HepG2 (cell line): ENCODE data around the gene IQGAP2. TPM values are rescaled to one million over a fixed set of nuclear protein-coding genes. Genes with fewer than 3 reads are reported as not detected.

Experiments
- DPF2 ChIP-seq: sonication (generic); formaldehyde crosslinking; IDR thresholded peaks from 2 replicates; pipeline ENCODE4 v1.4.0; 2020; ENCODE audit warnings: mild to moderate bottlenecking, low read depth, missing genetic modification reagents, borderline replicate concordance
- MED1 ChIP-seq: sonication (generic); formaldehyde crosslinking; IDR thresholded peaks from 2 replicates; pipeline ENCODE4 v1.4.0; 2020; ENCODE audit warnings: missing genetic modification reagents
- POGZ ChIP-seq: sonication (generic); formaldehyde crosslinking; IDR thresholded peaks from 2 replicates; pipeline ENCODE4 v1.4.0; 2020; ENCODE audit warnings: mild to moderate bottlenecking, missing genetic modification reagents
- SALL1 ChIP-seq: sonication (generic); formaldehyde crosslinking; IDR thresholded peaks from 2 replicates; pipeline ENCODE4 v1.8.0; 2022; ENCODE audit warnings: mild to moderate bottlenecking, missing genetic modification reagents
- SKI ChIP-seq: fragments of 450-650 bp; IDR thresholded peaks from one replicate; pipeline ENCODE4 v1.6.1; 2018; ENCODE audit warnings: mild to moderate bottlenecking; ENCODE audit not compliant: partially characterized antibody
- SRSF9 ChIP-seq: fragments of 200-400 bp; formaldehyde crosslinking; IDR thresholded peaks from 2 replicates; pipeline ENCODE4 v1.6.1; 2018; ENCODE audit warnings: borderline replicate concordance, mild to moderate bottlenecking, low read depth, low read length; ENCODE audit not compliant: insufficient read depth, poor library complexity, severe bottlenecking
- ZMYM3 ChIP-seq: sonication (generic); formaldehyde crosslinking; IDR thresholded peaks from 2 replicates; pipeline ENCODE4 v1.5.1; 2020; ENCODE audit warnings: mild to moderate bottlenecking, missing genetic modification reagents
- ZNF441 ChIP-seq: sonication (generic); formaldehyde crosslinking; IDR thresholded peaks from 2 replicates; pipeline ENCODE4 v1.7.0; 2021; ENCODE audit warnings: missing genetic modification reagents, borderline replicate concordance
- ZNF703 ChIP-seq: sonication (generic); formaldehyde crosslinking; IDR thresholded peaks from 2 replicates; pipeline ENCODE4 v1.5.1; 2020; ENCODE audit warnings: missing genetic modification reagents, mild to moderate bottlenecking, moderate library complexity, borderline replicate concordance
- ZNF749 ChIP-seq: sonication (generic); formaldehyde crosslinking; IDR thresholded peaks from 2 replicates; pipeline ENCODE4 v1.8.0; 2022; ENCODE audit warnings: mild to moderate bottlenecking, missing genetic modification reagents, moderate library complexity, borderline replicate concordance
- ZNF841 ChIP-seq: sonication (generic); formaldehyde crosslinking; IDR thresholded peaks from 2 replicates; pipeline ENCODE4 v1.8.1; 2023; ENCODE audit warnings: missing genetic modification reagents, borderline replicate concordance
- ZSCAN29 ChIP-seq: sonication (generic); formaldehyde crosslinking; conservative IDR thresholded peaks from 2 replicates; pipeline ENCODE4 v1.4.0; 2020; ENCODE audit warnings: mild to moderate bottlenecking, missing genetic modification reagents
- polyA plus RNA-seq, 8 experiments: library from polyadenylated mRNA; depleted of rRNA in 3 of 8; stranded (reverse) in 7 of 8; unstranded in 1 of 8; fragments of >200 nt; fragmentation: Illumina TruSeq in 4 of 8; extraction: Trizol in 4 of 8; gene quantifications; 2 replicates each; pipeline versions ENCODE4 v1.2.1 to v1.2.3, GENCODE V29; 2011 to 2016; ENCODE audit warnings: low read depth in 4 of 8, missing spikeins in 1 of 8, mixed read lengths in 1 of 8; ENCODE audit not compliant: insufficient read depth in 1 of 8
- total RNA-seq, 5 experiments: library from RNA; depleted of rRNA; stranded (reverse); fragments of >200 nt; fragmentation: Illumina TruSeq; extraction: Trizol; gene quantifications; 2 replicates each; pipeline ENCODE4 v1.2.3, GENCODE V29; 2016; ENCODE audit warnings: low read depth in 1 of 5
- TF ChIP-seq, protein P1 (sequence below): sonication (generic); formaldehyde crosslinking; IDR thresholded peaks from 2 replicates; pipeline ENCODE4 v1.4.0; 2020; ENCODE audit warnings: missing genetic modification reagents, mild to moderate bottlenecking, borderline replicate concordance
- TF ChIP-seq, protein P2 (sequence below): sonication (generic); formaldehyde crosslinking; IDR thresholded peaks from 2 replicates; pipeline ENCODE4 v1.5.1; 2020; ENCODE audit warnings: mild to moderate bottlenecking, missing genetic modification reagents
- TF ChIP-seq, protein P3 (sequence below): sonication (generic); IDR thresholded peaks from 2 replicates; pipeline ENCODE4 v1.6.1; 2016; ENCODE audit warnings: low read depth, borderline replicate concordance
- TF ChIP-seq, protein P4 (sequence below): IDR thresholded peaks from 2 replicates; pipeline ENCODE4 v1.6.1; 2016; ENCODE audit warnings: mild to moderate bottlenecking
- TF ChIP-seq, protein P5 (sequence below): sonication (generic); formaldehyde crosslinking; IDR thresholded peaks from 2 replicates; pipeline ENCODE4 v1.4.0; 2020; ENCODE audit warnings: mild to moderate bottlenecking, missing genetic modification reagents
- TF ChIP-seq, protein P6 (sequence below): IDR thresholded peaks from 2 replicates; pipeline ENCODE4 v1.6.1; 2018; ENCODE audit warnings: missing genetic modification reagents, mild to moderate bottlenecking, missing compliant biosample characterization

IQGAP2 gene
- total and polyA plus RNA-seq, 2 of the 13 experiments (the other 11 are each of a cell fraction or from before 2014, with no cell fraction given), result 35.2 to 83.3 TPM

DNA sequence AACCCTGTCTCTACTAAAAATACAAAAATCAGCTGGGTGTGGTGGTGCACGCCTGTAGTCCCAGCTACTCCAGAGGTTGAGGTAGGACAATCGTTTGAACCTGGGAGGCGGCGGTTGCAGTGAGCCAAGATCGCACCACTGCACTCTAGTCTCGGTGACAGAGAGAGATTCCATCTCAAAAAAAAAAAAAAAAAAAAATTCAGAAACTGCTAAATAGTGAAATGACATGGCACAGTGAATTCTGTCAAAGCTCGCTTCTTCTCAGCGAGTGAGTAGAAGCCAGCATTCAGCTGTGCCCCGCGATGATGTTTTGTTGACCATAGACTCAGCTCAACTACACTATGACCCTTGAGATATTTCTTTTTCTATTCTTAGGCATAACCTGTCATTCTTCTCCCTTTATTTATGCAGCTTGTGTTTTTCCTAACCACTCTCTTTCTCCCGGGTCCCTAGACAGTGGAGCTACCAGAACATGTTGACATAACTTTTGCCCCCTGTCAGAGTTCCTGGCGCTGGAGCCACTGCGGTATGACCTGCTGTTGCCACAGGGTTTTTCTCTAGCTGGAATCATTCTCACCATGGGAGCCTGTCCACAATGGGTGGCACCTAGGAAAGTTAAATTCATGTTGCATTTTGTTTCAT lies 13.5 kb upstream of the IQGAP2 start (continued):
- TF ChIP-seq DPF2 (peak; percentile 63), ZNF749 (CRISPR knock-in tag) (no peak), MED1 (CRISPR knock-in tag) (peak; percentile 60), SKI (peak; percentile 70), SALL1 (CRISPR knock-in tag) (peak; percentile 87), SRSF9 (no peak), POGZ (CRISPR knock-in tag) (peak; percentile 51), ZNF841 (CRISPR knock-in tag) (no peak), ZMYM3 (CRISPR knock-in tag) (peak; percentile 70), ZSCAN29 (0 out of 2 replicates have a peak, but pooled peaks have one; percentile 55), ZNF441 (CRISPR knock-in tag) (0 out of 2 replicates have a peak, but pooled peaks have one; percentile 37), ZNF703 (no peak)
- TF ChIP-seq, protein P1, sequence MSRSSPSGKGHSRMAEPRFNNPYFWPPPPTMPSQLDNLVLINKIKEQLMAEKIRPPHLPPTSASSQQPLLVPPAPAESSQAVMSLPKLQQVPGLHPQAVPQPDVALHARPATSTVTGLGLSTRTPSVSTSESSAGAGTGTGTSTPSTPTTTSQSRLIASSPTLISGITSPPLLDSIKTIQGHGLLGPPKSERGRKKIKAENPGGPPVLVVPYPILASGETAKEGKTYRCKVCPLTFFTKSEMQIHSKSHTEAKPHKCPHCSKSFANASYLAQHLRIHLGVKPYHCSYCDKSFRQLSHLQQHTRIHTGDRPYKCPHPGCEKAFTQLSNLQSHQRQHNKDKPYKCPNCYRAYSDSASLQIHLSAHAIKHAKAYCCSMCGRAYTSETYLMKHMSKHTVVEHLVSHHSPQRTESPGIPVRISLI, result peak; percentile 34; the same call in 1 of the 2 replicates
- TF ChIP-seq, protein P2, sequence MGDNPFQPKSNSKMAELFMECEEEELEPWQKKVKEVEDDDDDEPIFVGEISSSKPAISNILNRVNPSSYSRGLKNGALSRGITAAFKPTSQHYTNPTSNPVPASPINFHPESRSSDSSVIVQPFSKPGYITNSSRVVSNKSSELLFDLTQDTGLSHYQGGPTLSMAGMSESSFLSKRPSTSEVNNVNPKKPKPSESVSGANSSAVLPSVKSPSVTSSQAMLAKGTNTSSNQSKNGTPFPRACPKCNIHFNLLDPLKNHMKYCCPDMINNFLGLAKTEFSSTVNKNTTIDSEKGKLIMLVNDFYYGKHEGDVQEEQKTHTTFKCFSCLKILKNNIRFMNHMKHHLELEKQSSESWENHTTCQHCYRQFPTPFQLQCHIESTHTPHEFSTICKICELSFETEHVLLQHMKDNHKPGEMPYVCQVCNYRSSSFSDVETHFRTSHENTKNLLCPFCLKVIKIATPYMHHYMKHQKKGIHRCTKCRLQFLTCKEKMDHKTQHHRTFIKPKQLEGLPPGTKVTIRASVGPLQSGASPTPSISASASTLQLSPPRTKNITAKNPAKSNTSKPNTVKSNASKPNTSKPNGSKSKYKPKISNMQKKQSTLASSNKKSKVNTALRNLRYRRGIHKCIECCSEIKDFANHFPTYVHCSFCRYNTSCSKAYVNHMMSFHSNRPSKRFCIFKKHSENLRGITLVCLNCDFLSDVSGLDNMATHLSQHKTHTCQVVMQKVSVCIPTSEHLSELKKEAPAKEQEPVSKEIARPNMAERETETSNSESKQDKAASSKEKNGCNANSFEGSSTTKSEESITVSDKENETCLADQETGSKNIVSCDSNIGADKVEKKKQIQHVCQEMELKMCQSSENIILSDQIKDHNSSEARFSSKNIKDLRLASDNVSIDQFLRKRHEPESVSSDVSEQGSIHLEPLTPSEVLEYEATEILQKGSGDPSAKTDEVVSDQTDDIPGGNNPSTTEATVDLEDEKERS (CRISPR knock-in tag), result no peak
- TF ChIP-seq, protein P3, sequence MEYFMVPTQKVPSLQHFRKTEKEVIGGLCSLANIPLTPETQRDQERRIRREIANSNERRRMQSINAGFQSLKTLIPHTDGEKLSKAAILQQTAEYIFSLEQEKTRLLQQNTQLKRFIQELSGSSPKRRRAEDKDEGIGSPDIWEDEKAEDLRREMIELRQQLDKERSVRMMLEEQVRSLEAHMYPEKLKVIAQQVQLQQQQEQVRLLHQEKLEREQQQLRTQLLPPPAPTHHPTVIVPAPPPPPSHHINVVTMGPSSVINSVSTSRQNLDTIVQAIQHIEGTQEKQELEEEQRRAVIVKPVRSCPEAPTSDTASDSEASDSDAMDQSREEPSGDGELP, result peak; percentile 65
- TF ChIP-seq, protein P4, sequence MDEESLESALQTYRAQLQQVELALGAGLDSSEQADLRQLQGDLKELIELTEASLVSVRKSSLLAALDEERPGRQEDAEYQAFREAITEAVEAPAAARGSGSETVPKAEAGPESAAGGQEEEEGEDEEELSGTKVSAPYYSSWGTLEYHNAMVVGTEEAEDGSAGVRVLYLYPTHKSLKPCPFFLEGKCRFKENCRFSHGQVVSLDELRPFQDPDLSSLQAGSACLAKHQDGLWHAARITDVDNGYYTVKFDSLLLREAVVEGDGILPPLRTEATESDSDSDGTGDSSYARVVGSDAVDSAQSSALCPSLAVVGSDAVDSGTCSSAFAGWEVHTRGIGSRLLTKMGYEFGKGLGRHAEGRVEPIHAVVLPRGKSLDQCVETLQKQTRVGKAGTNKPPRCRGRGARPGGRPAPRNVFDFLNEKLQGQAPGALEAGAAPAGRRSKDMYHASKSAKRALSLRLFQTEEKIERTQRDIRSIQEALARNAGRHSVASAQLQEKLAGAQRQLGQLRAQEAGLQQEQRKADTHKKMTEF (CRISPR knock-in tag), result 0 out of 2 replicates have a peak, but pooled peaks have one; percentile 53
- TF ChIP-seq, protein P5, sequence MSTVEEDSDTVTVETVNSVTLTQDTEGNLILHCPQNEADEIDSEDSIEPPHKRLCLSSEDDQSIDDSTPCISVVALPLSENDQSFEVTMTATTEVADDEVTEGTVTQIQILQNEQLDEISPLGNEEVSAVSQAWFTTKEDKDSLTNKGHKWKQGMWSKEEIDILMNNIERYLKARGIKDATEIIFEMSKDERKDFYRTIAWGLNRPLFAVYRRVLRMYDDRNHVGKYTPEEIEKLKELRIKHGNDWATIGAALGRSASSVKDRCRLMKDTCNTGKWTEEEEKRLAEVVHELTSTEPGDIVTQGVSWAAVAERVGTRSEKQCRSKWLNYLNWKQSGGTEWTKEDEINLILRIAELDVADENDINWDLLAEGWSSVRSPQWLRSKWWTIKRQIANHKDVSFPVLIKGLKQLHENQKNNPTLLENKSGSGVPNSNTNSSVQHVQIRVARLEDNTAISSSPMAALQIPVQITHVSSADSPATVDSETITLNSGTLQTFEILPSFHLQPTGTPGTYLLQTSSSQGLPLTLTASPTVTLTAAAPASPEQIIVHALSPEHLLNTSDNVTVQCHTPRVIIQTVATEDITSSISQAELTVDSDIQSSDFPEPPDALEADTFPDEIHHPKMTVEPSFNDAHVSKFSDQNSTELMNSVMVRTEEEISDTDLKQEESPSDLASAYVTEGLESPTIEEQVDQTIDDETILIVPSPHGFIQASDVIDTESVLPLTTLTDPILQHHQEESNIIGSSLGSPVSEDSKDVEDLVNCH (CRISPR knock-in tag), result no peak
- TF ChIP-seq, protein P6, sequence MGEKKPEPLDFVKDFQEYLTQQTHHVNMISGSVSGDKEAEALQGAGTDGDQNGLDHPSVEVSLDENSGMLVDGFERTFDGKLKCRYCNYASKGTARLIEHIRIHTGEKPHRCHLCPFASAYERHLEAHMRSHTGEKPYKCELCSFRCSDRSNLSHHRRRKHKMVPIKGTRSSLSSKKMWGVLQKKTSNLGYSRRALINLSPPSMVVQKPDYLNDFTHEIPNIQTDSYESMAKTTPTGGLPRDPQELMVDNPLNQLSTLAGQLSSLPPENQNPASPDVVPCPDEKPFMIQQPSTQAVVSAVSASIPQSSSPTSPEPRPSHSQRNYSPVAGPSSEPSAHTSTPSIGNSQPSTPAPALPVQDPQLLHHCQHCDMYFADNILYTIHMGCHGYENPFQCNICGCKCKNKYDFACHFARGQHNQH (CRISPR knock-in tag), result 0 out of 2 replicates have a peak, but pooled peaks have one; percentile 56
